Cortex of kidney (tissue), 1 donor: Measurements from ENCODE around the gene LRP2BP.
A peak's percentile ranks its signal among the peaks of the same experiment; 100 is the strongest.
"Not testable (repeated sequence)": the region's sequence is repeated elsewhere in the genome, so short reads cannot be mapped to it uniquely, and the experiment has no call there.

Experiments used
- DNase-seq: peaks from one replicate; lab custom pipeline; 2025; lab: John Stamatoyannopoulos, UW

Gene LRP2BP

DNA sequence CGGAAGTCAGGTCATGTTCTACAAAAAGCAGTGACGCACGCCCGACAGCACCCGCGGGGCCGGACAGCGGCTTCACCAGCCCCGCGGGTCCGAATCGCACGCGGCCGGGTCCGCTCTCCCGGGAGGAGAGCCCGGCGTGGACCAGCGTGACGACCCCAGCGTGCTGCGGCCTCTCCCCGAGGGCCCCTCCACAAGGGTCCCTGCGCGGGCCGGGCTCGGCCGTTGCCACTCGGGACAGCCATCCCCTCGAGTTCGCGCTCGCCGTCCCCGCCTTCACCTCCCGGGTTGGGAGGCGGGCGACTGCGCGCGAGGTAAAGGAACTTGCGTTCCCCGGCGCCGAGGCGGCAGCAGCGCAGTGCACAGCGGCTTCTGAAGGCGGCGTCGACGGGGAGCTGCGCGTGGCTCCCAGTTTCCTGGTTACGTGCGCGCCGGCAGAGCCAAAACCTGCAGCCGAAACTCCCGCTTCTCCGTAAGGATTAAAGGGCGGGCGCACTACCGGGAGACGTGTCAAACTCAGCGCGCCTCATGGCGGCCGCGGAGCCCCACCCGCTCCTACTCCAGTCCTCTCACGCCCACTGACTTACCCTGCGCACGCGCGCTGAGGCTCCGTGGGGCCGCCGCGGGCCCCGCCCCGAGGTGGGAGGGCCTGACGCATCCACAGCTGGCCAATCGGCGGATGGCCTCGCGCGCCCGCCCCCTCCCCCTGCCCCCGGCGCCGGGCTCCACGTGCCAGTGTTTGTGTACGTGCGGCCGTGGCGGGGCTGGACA is 416 bp upstream of the LRP2BP start:
- DNase-seq: peak; percentile 88

DNA sequence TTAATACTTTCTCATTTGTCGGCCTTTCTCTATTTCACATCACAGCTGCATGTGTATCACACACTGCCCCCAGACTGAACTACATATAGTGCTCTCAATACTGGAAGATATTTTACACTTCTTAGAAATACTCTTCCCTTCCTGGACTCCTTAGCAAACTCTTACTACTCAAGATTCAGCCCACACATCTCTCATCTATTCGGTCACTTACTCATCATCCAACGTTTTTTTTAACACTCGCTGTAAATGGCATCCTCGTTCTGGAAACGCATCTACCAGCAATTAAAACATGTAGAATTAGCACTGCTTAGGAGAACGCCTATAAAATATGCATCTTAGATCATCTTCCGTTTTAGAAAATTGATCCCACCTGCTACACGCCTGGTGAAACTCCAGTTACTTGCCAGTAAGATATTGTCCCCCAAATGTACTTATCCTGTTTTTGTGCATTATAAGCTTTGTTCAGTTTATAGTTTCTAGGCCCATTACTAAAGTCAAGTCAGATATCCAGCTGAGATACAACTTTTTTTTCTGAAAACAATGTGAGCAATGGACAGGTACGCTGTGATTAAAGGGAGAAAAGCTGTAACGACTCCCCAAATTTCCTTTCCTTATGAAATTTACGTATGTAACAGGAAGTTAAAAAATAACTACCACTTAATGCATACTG is 1.0 kb downstream of the LRP2BP start:
- DNase-seq: no peak

DNA sequence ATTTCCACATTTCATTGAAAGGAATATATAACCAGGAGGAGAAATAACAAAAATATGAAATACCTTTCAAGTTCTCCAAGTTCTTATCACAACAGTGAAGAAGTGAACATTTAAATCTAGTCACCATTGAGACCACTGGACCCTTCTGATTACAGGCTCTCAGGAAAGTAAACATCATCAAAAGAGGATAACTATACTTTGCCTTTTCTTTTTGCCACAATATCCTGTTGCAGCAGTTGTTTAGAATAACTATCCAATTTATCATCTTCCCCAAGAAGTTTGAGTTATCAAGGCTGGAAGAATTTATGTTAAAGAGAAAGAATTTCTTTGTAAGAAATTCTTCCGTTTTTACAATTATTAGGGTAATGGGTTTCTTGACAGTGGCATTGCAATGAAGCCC is 3.6 kb downstream of the LRP2BP start:
- no peak for DNase-seq

DNA sequence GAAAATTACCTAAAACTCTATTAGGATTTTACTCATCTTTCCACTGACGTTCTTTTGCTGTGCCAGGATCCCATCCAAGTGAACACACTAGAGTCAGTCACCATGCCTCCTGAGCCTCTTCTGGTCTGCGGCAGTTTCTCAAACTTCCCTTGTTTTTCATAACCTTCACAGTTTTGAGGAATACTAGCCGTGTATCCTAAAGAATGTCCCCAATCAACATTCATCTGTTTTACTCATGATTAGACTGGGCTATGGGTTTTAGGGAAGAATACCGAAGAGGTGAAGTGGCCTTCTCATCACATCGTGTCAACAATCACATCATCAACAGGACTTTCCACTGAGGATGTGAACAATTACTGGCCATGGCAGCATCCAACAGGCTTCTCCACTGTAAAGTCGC is 4.8 kb downstream of the LRP2BP start:
- DNase-seq: no peak

DNA sequence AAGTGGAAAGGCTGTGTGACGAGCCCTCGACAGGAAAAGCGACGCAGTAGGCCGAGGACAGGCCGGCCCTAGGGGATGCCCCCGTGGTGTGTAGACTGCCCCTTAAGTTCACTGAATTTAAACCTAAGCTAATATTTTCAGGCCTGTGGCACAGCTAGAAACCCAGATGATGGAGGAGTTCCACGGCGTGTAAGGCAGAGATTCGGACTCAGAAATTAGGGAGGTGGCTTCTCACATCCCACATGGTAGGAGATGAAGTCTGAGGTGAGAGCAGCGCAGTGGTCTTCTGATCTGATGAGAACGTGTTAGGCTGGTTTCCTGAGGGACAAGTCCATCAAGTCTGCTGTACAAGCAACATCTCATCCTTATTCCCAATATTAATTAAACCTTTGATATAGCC is 7.8 kb downstream of the LRP2BP start:
- no peak for DNase-seq

DNA sequence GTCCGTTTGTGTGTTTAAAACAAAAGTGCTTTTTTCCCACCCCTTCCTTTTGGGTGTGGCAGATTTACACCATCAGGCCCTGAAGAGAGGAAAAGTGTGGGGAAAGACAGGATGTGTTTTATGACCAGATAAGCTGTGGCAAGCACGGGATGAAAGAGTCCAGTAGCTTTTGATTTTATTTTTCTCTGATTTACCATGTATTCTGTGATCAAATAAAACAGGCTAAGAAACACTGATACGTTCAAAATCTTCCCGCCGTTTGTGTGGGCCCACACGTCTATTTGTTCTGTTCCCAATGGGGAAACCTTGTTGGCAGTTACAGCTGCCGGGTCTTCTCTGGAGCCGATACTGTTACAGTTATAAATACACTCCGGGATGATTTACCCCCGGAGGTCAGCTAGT is 10.8 kb downstream of the LRP2BP start:
- DNase-seq: no peak

DNA sequence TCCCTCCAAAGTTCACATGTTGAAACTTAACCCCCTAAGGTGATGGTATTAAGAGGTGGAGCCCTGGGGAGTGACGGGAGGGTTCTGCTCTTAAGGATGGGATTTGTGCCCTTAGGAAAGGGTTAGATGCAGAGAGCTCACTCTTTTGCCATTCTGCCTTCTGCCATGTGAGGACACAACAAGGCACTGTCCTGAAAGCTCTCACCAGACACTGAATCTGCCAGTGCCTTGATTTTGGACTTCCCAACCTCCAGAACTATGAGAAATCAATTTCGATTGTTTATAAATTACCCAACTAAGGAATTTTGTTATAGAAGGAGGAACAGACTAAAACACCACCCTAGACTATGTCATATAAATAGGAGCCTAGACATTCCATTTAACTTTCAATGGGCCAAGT is 11.7 kb downstream of the LRP2BP start:
- DNase-seq: no peak

DNA sequence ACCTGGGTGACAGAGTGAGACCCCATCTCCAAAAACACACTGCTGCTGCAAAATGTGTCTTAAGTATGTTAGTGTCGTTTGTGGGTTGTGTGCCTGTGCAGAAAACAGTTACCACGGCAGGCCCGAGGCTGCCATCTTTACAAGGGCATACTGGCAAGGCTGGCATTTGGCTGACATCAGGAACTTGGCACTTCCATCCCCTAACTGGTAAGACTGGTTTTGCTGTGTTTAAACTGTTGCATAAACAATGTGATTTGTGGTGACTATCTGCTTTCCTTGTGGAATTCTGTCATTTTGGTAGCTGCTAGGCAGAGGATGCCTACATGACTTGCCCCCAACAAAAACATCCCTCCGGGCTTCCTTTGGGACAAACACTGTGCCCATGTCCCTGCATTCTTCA is 12.3 kb downstream of the LRP2BP start:
- no peak for DNase-seq

DNA sequence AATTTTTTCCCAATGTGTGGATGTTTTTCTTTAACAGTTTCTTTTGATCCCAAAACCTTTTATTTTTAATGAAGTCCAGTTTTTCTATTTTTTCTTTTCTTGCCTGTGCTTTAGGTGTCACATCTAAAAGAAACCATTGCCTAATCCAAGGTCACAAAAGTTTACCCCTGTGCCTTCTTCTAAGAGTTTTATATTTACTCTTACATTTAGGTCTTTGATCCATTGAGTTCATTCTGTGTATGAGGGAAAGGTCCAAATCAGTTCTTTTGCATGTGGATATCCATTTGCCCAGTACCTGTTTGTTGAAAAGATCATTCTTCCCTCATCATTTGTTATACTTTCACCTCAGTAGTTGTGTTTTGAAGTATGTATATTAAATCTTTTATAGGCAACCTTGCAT is 13.0 kb downstream of the LRP2BP start:
- DNase-seq: no peak

GRCh38 chr4:185381288-185382196 is 14.2 kb downstream of the LRP2BP start:
- DNase-seq: no peak

- DNase-seq: no peak
These were observed 15.4 kb downstream of the LRP2BP start for GRCh38 chr4:185380320-185380719.

GRCh38 chr4:185379326-185380295 is 16.1 kb downstream of the LRP2BP start:
- DNase-seq: no peak

- DNase-seq: no peak
These were observed 17.5 kb downstream of the LRP2BP start for GRCh38 chr4:185378264-185378663.

DNA sequence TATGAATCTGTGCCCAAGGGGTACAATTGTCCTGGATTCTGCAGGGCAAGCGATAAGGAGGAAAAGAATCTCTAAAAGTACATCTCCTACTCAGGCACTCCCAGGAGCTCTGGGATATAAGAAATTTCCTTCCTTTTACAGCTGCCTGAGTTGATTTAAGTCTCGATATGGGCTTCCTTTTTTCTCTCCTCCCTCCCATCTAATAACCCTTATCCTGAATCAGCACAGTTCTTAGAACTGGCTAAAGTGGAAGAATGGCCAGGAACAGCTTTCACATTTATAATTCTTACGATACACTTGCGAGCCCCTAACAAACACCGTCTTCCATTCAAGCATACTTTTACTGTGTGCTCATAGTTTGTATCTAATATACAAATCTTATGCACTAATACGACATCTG is 21.2 kb downstream of the LRP2BP start:
- DNase-seq: no peak

GRCh38 chr4:185374027-185374426 is 21.7 kb downstream of the LRP2BP start:
- DNase-seq: no peak

DNA sequence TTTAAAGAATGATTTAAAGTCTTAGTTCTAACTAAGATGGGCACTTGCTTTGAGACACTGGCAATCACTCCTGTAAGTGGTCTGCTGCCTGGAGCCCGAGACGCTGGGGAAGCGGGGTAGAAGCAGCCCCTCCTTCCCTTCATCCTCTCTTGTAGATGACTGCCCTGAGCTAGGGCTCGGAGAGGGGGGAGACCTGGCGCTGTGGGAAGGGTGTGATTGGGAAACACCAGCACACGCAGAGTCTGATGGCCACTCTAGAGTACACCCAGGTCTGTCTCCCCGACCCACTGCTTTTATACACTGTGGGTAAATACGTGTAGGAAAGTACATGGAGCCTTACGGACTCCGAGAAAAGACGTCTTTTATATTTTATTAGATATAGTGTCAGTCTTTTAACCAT is 24.0 kb downstream of the LRP2BP start:
- DNase-seq: no peak

- DNase-seq: no peak
These were observed 25.3 kb downstream of the LRP2BP start for GRCh38 chr4:185370268-185370949.

GRCh38 chr4:185369731-185370130 is 26.0 kb downstream of the LRP2BP start:
- DNase-seq: no peak

DNA sequence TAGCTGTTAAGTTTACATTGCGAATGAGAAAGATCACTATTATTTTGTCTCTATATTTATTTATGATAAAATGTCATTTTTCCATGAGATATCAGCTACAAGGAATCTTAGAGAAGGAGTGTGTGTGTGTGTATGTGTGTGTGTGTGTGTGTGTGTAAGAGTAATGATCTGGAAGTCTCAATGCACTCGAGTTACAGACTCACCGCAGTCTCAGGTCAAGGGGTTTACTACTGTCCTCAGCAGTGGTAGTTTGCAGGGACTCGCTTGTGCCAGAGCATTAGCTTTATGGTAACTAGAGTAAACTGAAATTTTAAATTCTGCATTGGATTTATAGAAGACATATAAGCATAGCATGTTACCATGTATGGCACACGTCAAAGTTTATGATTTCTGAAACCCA is 30.8 kb downstream of the LRP2BP start:
- DNase-seq: no peak

DNA sequence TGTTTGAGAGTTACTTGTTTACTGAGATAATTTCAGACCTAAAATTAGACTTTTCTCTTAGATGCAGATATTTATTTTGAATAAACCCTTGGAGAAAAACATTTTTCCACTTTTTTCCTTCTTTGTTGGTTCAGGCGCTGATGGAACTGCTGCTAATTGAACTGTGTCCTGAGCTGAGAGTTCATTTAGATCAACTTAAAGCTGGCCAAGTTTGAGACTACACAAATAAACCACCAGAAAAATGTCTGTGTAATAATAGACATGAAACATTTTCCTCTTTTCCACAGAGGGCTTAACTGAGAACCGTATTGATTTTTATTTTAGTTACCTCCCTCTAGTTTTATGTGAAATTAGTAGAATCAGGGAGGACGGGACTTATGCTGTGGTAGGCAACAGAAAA is 32.5 kb downstream of the LRP2BP start:
- DNase-seq: no peak

GRCh38 chr4:185362570-185362969 is 33.2 kb downstream of the LRP2BP start:
- DNase-seq: not testable (repeated sequence)
